Body of pancreas (tissue), 4 donors: ENCODE results near the gene TGFBR3. TPM values are rescaled to one million over a fixed set of nuclear protein-coding genes. Genes with fewer than 3 reads are reported as not detected.

Experiments
- ATAC-seq: fragments of 150-250 bp; one replicate; pipeline ENCODE4 v1.9.1; 2016
- DNase-seq, 4 donors: peaks; one replicate each; pipeline ENCODE4 v3.0.0-alpha.2; 2019
- H3K27ac ChIP-seq, 4 donors: fragments of 200-600 bp; sonication (generic); 1 replicate in 3 of 4; 2 replicates in 1 of 4; pipeline versions ENCODE4 v1.5.1 to v1.6.1; 2016 to 2019; ENCODE audit warnings: mild to moderate bottlenecking in 1 of 4, mixed read lengths in 1 of 4, moderate library complexity in 1 of 4
- H3K27me3 ChIP-seq, 2 donors: fragments of 200-600 bp; sonication (generic); one replicate each; pipeline ENCODE4 v1.6.0; 2016; ENCODE audit warnings: mild to moderate bottlenecking in 1 of 2
- H3K36me3 ChIP-seq, 2 donors: fragments of 200-600 bp; sonication (generic); replicated peaks in 1 of 2; 2 replicates each; pipeline ENCODE4 v1.5.1; 2016; ENCODE audit warnings: low read depth in 2 of 2; ENCODE audit not compliant: insufficient read depth in 1 of 2
- H3K4me1 ChIP-seq: fragments of 200-600 bp; sonication (generic); one replicate; pipeline ENCODE4 v1.6.0; 2016
- H3K4me3 ChIP-seq, 2 donors: fragments of 200-600 bp; sonication (generic); 1 replicate in 1 of 2; 2 replicates in 1 of 2; pipeline ENCODE4 v1.5.1; 2016 to 2019
- H3K9me3 ChIP-seq, 3 donors: fragments of 200-600 bp; sonication (generic); 1 replicate in 2 of 3; 2 replicates in 1 of 3; pipeline ENCODE4 v1.5.1; 2016
- CTCF ChIP-seq, 7 experiments: fragments of 450-650 bp in 4 of 7; fragments of 200-600 bp in 3 of 7; sonication (generic) in 3 of 7; IDR thresholded peaks; one replicate each; pipeline ENCODE4 v1.5.1; 2016 to 2019; ENCODE audit warnings: antibody characterized with exemption in 7 of 7
- POLR2A ChIP-seq, 3 donors: fragments of 450-650 bp; IDR thresholded peaks; one replicate each; pipeline ENCODE4 v1.6.1; 2016; ENCODE audit warnings: antibody characterized with exemption in 3 of 3, mild to moderate bottlenecking in 2 of 3
- WGBS, 2 donors: methylation state at CpG; one replicate each; pipeline ENCODE4 v1.1.5; 2017; 5-methylcytosine and 5-hydroxymethylcytosine counted together
- intact Hi-C: fragments of 100-400 bp; cut with DNase I; formaldehyde crosslinking; loops from one replicate; pipeline ENCODE4 v1.15.1; 2023
- total RNA-seq, 2 donors: library from RNA; depleted of rRNA; stranded (reverse); fragments of >200 nt; gene quantifications; one replicate each; pipeline ENCODE4 v1.1.0, GENCODE V29; 2016

TGFBR3 gene
- total RNA-seq, 2 donors from 2014 or later, result 52.4 to 63.6 TPM

- Histone ChIP-seq H3K36me3 (no peaks in the 10 kb centered on the region), H3K27ac (no peak overlapping the region), H3K4me1 (peaks cover 8% of the 10 kb centered on the region), H3K27me3 (no peaks in the 10 kb centered on the region), H3K4me3 (no peak overlapping the region), H3K9me3 (no peaks in the 10 kb centered on the region)
- 78 to 81% methylated on average over 9 of the region's 9 CpGs for WGBS, 2 donors
- intact Hi-C loops, result no loop called here
- ATAC-seq (no peak), DNase-seq (no peak)
- TF ChIP-seq CTCF (IDR thresholded peaks at IDR 0.05) (no peak), POLR2A (IDR thresholded peaks at IDR 0.05) (no peak)
Observed at GRCh38 chr1:91768786-91769725, 116.9 kb downstream of the TGFBR3 start.

GRCh38 chr1:91768120-91768519 is 117.8 kb downstream of the TGFBR3 start:
- ATAC-seq (no peak), DNase-seq (no peak)
- TF ChIP-seq CTCF (IDR thresholded peaks at IDR 0.05) (no peak), POLR2A (IDR thresholded peaks at IDR 0.05) (no peak)
- Histone ChIP-seq H3K4me3 (no peak overlapping the region), H3K36me3 (no peaks in the 10 kb centered on the region), H3K4me1 (peaks cover 9% of the 10 kb centered on the region), H3K9me3 (no peaks in the 10 kb centered on the region), H3K27me3 (no peaks in the 10 kb centered on the region), H3K27ac (no peak overlapping the region)
- intact Hi-C loops, result no loop called here
- 96 to 98% methylated on average over 4 of the region's 4 CpGs for WGBS, 2 donors

GRCh38 chr1:91766883-91767282 is 119.1 kb downstream of the TGFBR3 start:
- Histone ChIP-seq H3K36me3 (no peaks in the 10 kb centered on the region), H3K27me3 (no peaks in the 10 kb centered on the region), H3K4me3 (no peak overlapping the region), H3K27ac (no peak overlapping the region), H3K9me3 (no peaks in the 10 kb centered on the region), H3K4me1 (peaks cover 17% of the 10 kb centered on the region)
- WGBS, 2 donors, result 48 to 58% methylated on average over 5 of the region's 5 CpGs
- ATAC-seq, result no peak
- DNase-seq, result no peak
- no peak for TF ChIP-seq CTCF (IDR thresholded peaks at IDR 0.05)
- intact Hi-C loops, result no loop called here

GRCh38 chr1:91765880-91766443 is 120.0 kb downstream of the TGFBR3 start:
- Histone ChIP-seq H3K4me3 (no peak overlapping the region), H3K27me3 (no peaks in the 10 kb centered on the region), H3K27ac (no peak overlapping the region), H3K36me3 (no peaks in the 10 kb centered on the region), H3K4me1 (peaks cover 25% of the 10 kb centered on the region), H3K9me3 (no peaks in the 10 kb centered on the region)
- DNase-seq (no peak), ATAC-seq (no peak)
- intact Hi-C loops, result no loop called here
- TF ChIP-seq POLR2A (IDR thresholded peaks at IDR 0.05) (no peak), CTCF (IDR thresholded peaks at IDR 0.05) (no peak)
- WGBS, 2 donors, result 82% methylated on average over 3 of the region's 3 CpGs
